Skeletal muscle cell (primary cell): ENCODE results near the gene ZNF585A.

Source experiments
- DNase-seq: peaks from one replicate; pipeline ENCODE4 v3.0.0-alpha.2; 2010; ENCODE audit warnings: low read depth
- H3K4me3 ChIP-seq: 2 replicates; pipeline ENCODE4 v1.5.1; 2011; ENCODE audit warnings: low read depth, mild to moderate bottlenecking, control low read depth, low read length, moderate library complexity

Gene ZNF585A

GRCh38 chr19:37098570-37098969 lies 73.9 kb downstream of the ZNF585A start:
- H3K4me3 ChIP-seq: no peak overlapping the region
- DNase-seq: no peak

GRCh38 chr19:37095859-37096258 lies 76.6 kb downstream of the ZNF585A start:
- no peak for DNase-seq
- no peak overlapping the region for H3K4me3 ChIP-seq
